ENCODE measurements around the gene HOOK1. TPM values are rescaled to one million over a fixed set of nuclear protein-coding genes. Genes with fewer than 3 reads are reported as not detected.

The HOOK1 gene
- total RNA-seq, 1 experiment from 2014 or later = 33.8 TPM

DNA sequence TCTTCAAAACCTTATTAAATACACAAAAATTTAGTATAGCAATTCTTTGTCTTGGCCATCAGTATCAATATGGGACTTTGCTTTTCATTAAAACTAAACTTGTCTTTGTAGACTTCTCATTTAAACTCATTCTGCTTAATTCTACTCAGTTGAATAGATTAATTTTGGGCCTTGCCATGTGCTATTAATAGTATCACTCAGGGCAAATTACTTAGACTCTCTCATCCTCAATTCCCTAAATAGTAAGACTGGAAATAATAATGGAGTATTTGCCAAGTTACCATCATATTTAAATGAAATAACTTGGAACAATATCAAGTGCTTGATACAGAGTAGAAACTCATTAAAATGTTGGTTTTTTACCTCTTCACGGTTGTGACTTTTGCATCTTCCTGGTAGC, 13.4 kb downstream of the HOOK1 start:
- Mint-ChIP-seq H3K36me3 (peaks cover 15% of the 10 kb centered on the region; the same call in 1 of the 2 replicates), H3K27ac (no peak overlapping the region), H3K9me3 (no peaks in the 10 kb centered on the region), H3K27me3 (ENCODE audit: low read depth) (no peaks in the 10 kb centered on the region), H3K4me3 (no peak overlapping the region), H3K4me1 (no peaks in the 10 kb centered on the region)
- DNase-seq (ENCODE audit: low spot score) (no peak), ATAC-seq (no peak)
- ChIA-PET POLR2A (no interaction called here), CTCF (no interaction called here)
- TF ChIP-seq GABPB1 (CRISPR knock-in tag; IDR thresholded peaks at IDR 0.05) (no peak), OVOL2 (CRISPR knock-in tag; IDR thresholded peaks at IDR 0.05; ENCODE audit: borderline replicate concordance) (no peak), ZSCAN18 (CRISPR knock-in tag; IDR thresholded peaks at IDR 0.05) (no peak), IRF2 (CRISPR knock-in tag; IDR thresholded peaks at IDR 0.05; ENCODE audit: borderline replicate concordance, low read depth) (no peak), NFE2L1 (CRISPR knock-in tag; IDR thresholded peaks at IDR 0.05) (no peak), NR3C1 (CRISPR knock-in tag; conservative IDR thresholded peaks at IDR 0.05; ENCODE audit: low read depth) (no peak), ZNF671 (CRISPR knock-in tag; IDR thresholded peaks at IDR 0.05) (no peak), GRHL2 (CRISPR knock-in tag; IDR thresholded peaks at IDR 0.05; ENCODE audit: insufficient replicate concordance, severe bottlenecking) (no peak), RORB (CRISPR knock-in tag; IDR thresholded peaks at IDR 0.05) (no peak), ATF6 (CRISPR knock-in tag; IDR thresholded peaks at IDR 0.05) (no peak)
- TF ChIP-seq, protein P1, sequence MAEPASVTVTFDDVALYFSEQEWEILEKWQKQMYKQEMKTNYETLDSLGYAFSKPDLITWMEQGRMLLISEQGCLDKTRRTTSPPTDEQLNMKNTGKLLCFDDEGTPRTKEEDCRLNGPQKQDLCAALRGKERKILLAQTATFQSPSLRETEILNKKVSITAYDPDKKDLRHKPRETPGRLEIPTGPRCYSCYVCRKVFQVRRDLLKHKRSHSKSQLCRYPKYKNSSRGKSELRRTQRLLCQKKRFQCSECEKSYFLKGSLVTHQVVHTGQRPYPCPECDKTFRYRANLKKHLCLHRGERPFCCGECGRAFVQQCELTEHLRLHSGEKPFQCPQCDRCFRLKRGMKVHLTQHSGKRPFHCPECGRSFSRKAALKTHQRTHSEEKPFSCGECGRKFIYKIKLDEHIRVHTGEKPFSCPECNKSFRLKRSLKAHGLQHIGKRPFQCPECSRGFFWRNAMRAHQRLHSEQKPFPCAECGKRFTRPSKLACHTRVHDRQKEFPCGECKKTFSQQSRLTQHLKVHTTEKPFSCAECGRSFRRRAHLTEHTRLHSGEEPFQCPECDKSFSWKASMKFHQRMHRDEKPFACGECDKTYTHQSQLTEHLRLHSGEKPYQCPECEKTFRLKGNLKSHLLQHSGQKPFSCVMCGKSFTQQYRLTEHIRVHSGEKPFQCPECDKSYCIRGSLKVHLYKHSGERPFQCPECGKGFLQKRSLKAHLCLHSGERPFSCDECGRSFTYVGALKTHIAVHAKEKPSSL (CRISPR knock-in tag; conservative IDR thresholded peaks at IDR 0.05) = no peak
- TF ChIP-seq, protein P2, sequence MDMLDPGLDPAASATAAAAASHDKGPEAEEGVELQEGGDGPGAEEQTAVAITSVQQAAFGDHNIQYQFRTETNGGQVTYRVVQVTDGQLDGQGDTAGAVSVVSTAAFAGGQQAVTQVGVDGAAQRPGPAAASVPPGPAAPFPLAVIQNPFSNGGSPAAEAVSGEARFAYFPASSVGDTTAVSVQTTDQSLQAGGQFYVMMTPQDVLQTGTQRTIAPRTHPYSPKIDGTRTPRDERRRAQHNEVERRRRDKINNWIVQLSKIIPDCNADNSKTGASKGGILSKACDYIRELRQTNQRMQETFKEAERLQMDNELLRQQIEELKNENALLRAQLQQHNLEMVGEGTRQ (CRISPR knock-in tag; IDR thresholded peaks at IDR 0.05) = no peak
- TF ChIP-seq, protein P3, sequence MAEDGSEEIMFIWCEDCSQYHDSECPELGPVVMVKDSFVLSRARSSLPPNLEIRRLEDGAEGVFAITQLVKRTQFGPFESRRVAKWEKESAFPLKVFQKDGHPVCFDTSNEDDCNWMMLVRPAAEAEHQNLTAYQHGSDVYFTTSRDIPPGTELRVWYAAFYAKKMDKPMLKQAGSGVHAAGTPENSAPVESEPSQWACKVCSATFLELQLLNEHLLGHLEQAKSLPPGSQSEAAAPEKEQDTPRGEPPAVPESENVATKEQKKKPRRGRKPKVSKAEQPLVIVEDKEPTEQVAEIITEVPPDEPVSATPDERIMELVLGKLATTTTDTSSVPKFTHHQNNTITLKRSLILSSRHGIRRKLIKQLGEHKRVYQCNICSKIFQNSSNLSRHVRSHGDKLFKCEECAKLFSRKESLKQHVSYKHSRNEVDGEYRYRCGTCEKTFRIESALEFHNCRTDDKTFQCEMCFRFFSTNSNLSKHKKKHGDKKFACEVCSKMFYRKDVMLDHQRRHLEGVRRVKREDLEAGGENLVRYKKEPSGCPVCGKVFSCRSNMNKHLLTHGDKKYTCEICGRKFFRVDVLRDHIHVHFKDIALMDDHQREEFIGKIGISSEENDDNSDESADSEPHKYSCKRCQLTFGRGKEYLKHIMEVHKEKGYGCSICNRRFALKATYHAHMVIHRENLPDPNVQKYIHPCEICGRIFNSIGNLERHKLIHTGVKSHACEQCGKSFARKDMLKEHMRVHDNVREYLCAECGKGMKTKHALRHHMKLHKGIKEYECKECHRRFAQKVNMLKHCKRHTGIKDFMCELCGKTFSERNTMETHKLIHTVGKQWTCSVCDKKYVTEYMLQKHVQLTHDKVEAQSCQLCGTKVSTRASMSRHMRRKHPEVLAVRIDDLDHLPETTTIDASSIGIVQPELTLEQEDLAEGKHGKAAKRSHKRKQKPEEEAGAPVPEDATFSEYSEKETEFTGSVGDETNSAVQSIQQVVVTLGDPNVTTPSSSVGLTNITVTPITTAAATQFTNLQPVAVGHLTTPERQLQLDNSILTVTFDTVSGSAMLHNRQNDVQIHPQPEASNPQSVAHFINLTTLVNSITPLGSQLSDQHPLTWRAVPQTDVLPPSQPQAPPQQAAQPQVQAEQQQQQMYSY (CRISPR knock-in tag; IDR thresholded peaks at IDR 0.05) = no peak
- TF ChIP-seq, protein P4, sequence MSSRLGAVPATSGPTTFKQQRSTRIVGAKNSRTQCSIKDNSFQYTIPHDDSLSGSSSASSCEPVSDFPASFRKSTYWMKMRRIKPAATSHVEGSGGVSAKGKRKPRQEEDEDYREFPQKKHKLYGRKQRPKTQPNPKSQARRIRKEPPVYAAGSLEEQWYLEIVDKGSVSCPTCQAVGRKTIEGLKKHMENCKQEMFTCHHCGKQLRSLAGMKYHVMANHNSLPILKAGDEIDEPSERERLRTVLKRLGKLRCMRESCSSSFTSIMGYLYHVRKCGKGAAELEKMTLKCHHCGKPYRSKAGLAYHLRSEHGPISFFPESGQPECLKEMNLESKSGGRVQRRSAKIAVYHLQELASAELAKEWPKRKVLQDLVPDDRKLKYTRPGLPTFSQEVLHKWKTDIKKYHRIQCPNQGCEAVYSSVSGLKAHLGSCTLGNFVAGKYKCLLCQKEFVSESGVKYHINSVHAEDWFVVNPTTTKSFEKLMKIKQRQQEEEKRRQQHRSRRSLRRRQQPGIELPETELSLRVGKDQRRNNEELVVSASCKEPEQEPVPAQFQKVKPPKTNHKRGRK (CRISPR knock-in tag; IDR thresholded peaks at IDR 0.05; ENCODE audit: borderline replicate concordance) = no peak
